ENCODE results near the gene AUTS2.

The AUTS2 gene

GRCh38 chr7:69992938-69993337, 394.7 kb downstream of the AUTS2 start:
- no peak overlapping the region for H3K27ac Mint-ChIP-seq
- peaks cover 3% of the 10 kb centered on the region for H3K9me3 Mint-ChIP-seq
- peaks cover 41% of the 10 kb centered on the region for H3K4me1 Mint-ChIP-seq
- no peak for TF ChIP-seq CTCF (IDR thresholded peaks at IDR 0.05; ENCODE audit: unreplicated experiment in 3 of 3)
- peaks cover 10% of the 10 kb centered on the region for H3K36me3 Mint-ChIP-seq (ENCODE audit: low read depth)
- peaks cover 3% of the 10 kb centered on the region for H3K27me3 Mint-ChIP-seq (ENCODE audit: low read depth)
- H3K4me3 Mint-ChIP-seq: no peak overlapping the region

- Mint-ChIP-seq H3K27me3 (ENCODE audit: low read depth) (peaks cover 3% of the 10 kb centered on the region), H3K9me3 (peaks cover 1% of the 10 kb centered on the region), H3K4me3 (no peak overlapping the region), H3K36me3 (ENCODE audit: low read depth) (peaks cover 2% of the 10 kb centered on the region), H3K4me1 (peaks cover 40% of the 10 kb centered on the region), H3K27ac (peak overlapping the region in 1 of 3 experiments; percentile 8)
- no peak for TF ChIP-seq CTCF (IDR thresholded peaks at IDR 0.05; ENCODE audit: unreplicated experiment in 3 of 3)
Measured at GRCh38 chr7:69994218-69994617, 395.9 kb downstream of the AUTS2 start.

GRCh38 chr7:69994886-69995542, 396.7 kb downstream of the AUTS2 start:
- Mint-ChIP-seq H3K4me1 (peaks cover 42% of the 10 kb centered on the region), H3K27me3 (ENCODE audit: low read depth) (peaks cover 3% of the 10 kb centered on the region), H3K9me3 (no peaks in the 10 kb centered on the region), H3K27ac (peak overlapping the region in 1 of 3 experiments; percentile 40), H3K36me3 (ENCODE audit: low read depth) (no peaks in the 10 kb centered on the region), H3K4me3 (no peak overlapping the region)
- no peak for TF ChIP-seq CTCF (IDR thresholded peaks at IDR 0.05; ENCODE audit: unreplicated experiment in 3 of 3)

GRCh38 chr7:69996121-69996520, 397.8 kb downstream of the AUTS2 start:
- Mint-ChIP-seq H3K27ac (peak overlapping the region; percentile 40 to 65 (median 45)), H3K9me3 (no peaks in the 10 kb centered on the region), H3K4me1 (peaks cover 42% of the 10 kb centered on the region), H3K36me3 (ENCODE audit: low read depth) (no peaks in the 10 kb centered on the region), H3K4me3 (no peak overlapping the region), H3K27me3 (ENCODE audit: low read depth) (peaks cover 3% of the 10 kb centered on the region)
- no peak for TF ChIP-seq CTCF (IDR thresholded peaks at IDR 0.05; ENCODE audit: unreplicated experiment in 3 of 3)

- H3K9me3 Mint-ChIP-seq: no peaks in the 10 kb centered on the region
- H3K36me3 Mint-ChIP-seq (ENCODE audit: low read depth): no peaks in the 10 kb centered on the region
- no peaks in the 10 kb centered on the region for H3K27me3 Mint-ChIP-seq (ENCODE audit: low read depth)
- TF ChIP-seq CTCF (IDR thresholded peaks at IDR 0.05; ENCODE audit: unreplicated experiment in 3 of 3): no peak
- H3K4me3 Mint-ChIP-seq: no peak overlapping the region
- H3K27ac Mint-ChIP-seq: no peak overlapping the region
- peaks cover 27% of the 10 kb centered on the region for H3K4me1 Mint-ChIP-seq
Measured at GRCh38 chr7:70000737-70001348, 402.6 kb downstream of the AUTS2 start.

- Mint-ChIP-seq H3K27me3 (ENCODE audit: low read depth) (no peaks in the 10 kb centered on the region), H3K4me3 (no peak overlapping the region), H3K36me3 (ENCODE audit: low read depth) (no peaks in the 10 kb centered on the region), H3K4me1 (peaks cover 19% of the 10 kb centered on the region), H3K9me3 (no peaks in the 10 kb centered on the region), H3K27ac (peak overlapping the region; percentile 18 to 64 (median 46))
- TF ChIP-seq CTCF (IDR thresholded peaks at IDR 0.05; ENCODE audit: unreplicated experiment in 3 of 3): no peak
Measured at GRCh38 chr7:70005480-70005879, 407.2 kb downstream of the AUTS2 start.
